Vagina (tissue), 2 donors: ENCODE results near the gene SPAG9.

Experiments
- POLR2A ChIP-seq, 2 donors: fragments of 450-650 bp; IDR thresholded peaks; one replicate each; pipeline ENCODE4 v1.6.1; 2017; ENCODE audit warnings: antibody characterized with exemption in 2 of 2, mild to moderate bottlenecking in 2 of 2, moderate library complexity in 2 of 2
- TF ChIP-seq, protein P1 (sequence below), 3 experiments: fragments of 450-650 bp in 2 of 3; fragments of 200-600 bp in 1 of 3; sonication (generic) in 1 of 3; IDR thresholded peaks; one replicate each; pipeline ENCODE4 v1.5.1; 2017 to 2019; ENCODE audit warnings: antibody characterized with exemption in 3 of 3, mild to moderate bottlenecking in 2 of 3, moderate library complexity in 2 of 3

DNA sequence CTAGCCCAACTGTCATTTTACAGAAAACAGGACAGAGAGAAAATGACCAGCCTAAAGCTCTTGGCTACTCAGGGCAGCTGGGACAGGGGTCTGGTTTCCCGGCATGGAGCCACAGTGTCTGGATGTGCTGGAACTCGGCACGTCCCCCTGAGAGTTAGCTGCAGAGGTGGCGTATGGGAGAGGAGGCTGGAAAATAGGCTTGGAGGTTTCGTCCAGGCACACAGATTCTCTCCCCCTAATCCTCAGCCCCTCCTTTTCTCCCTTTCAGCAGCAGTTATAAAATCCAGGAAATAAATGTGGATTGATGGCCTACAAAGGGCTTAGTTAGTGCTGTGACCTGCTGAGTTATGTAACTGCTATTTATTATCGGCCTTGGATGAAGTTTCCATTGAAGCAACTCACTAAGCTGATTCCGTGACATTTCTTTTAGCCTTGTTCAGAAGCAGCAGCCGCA lies 165.0 kb downstream of the SPAG9 start:
- TF ChIP-seq, protein P1, sequence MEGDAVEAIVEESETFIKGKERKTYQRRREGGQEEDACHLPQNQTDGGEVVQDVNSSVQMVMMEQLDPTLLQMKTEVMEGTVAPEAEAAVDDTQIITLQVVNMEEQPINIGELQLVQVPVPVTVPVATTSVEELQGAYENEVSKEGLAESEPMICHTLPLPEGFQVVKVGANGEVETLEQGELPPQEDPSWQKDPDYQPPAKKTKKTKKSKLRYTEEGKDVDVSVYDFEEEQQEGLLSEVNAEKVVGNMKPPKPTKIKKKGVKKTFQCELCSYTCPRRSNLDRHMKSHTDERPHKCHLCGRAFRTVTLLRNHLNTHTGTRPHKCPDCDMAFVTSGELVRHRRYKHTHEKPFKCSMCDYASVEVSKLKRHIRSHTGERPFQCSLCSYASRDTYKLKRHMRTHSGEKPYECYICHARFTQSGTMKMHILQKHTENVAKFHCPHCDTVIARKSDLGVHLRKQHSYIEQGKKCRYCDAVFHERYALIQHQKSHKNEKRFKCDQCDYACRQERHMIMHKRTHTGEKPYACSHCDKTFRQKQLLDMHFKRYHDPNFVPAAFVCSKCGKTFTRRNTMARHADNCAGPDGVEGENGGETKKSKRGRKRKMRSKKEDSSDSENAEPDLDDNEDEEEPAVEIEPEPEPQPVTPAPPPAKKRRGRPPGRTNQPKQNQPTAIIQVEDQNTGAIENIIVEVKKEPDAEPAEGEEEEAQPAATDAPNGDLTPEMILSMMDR (IDR thresholded peaks at IDR 0.05): no peak
- no peak for TF ChIP-seq POLR2A (IDR thresholded peaks at IDR 0.05)
